ENCODE results near the gene ABCA6. TPM values are rescaled to one million over a fixed set of nuclear protein-coding genes. Genes with fewer than 3 reads are reported as not detected.

The ABCA6 gene
- total and polyA plus RNA-seq, 9 of the 15 experiments (the other 6 are each of a cell fraction or from before 2014, with no cell fraction given) = 0.06 to 0.73 (median 0.15) TPM

GRCh38 chr17:69175262-69175624, 33.5 kb upstream of the ABCA6 start:
- TF ChIP-seq HMBOX1 (IDR thresholded peaks at IDR 0.05) (no peak), ZNF511 (CRISPR knock-in tag; IDR thresholded peaks at IDR 0.05) (no peak), NFRKB (IDR thresholded peaks at IDR 0.05; ENCODE audit: low read depth) (peak; percentile 40), MLLT1 (IDR thresholded peaks at IDR 0.05) (peak in 1 of 2 experiments; percentile 94; a peak in 2 of 4 replicates), THRAP3 (IDR thresholded peaks at IDR 0.05; ENCODE audit: borderline replicate concordance) (peak; percentile 86), VEZF1 (CRISPR knock-in tag; IDR thresholded peaks at IDR 0.05) (0 out of 2 replicates have a peak, but pooled peaks have one; percentile 13), RUNX1 (IDR thresholded peaks at IDR 0.05; ENCODE audit: low read depth) (no peak)
- Histone ChIP-seq H3K4me2 (ENCODE audit: insufficient read depth, low read length) (no peak overlapping the region), H3K79me2 (ENCODE audit: control insufficient read depth, insufficient read depth, low read length) (no peaks in the 10 kb centered on the region), H3K27me3 (ENCODE audit: control insufficient read depth in 2 of 2, insufficient read depth in 2 of 2, low read length in 2 of 2) (no peaks in the 10 kb centered on the region), H2AFZ (ENCODE audit: low read depth, low read length) (peak overlapping the region; percentile 37), H3K27ac (ENCODE audit: extremely low read depth, low read depth, low read length) (no peak overlapping the region; the same call in 2 of the 3 replicates), H4K20me1 (replicated peaks; ENCODE audit: control insufficient read depth, insufficient read depth, low read length) (no peaks in the 10 kb centered on the region), H3K9me3 (replicated peaks; ENCODE audit: control insufficient read depth, insufficient read depth, low read depth, low read length) (no peaks in the 10 kb centered on the region), H3K9ac (ENCODE audit: insufficient read depth in 1 of 2, low read depth in 2 of 2, low read length in 2 of 2) (no peak overlapping the region), H3K36me3 (ENCODE audit: control insufficient read depth, insufficient read depth, low read length) (no peaks in the 10 kb centered on the region), H3K9me1 (ENCODE audit: control insufficient read depth, insufficient read depth, low read length) (no peaks in the 10 kb centered on the region), H3K4me3 (no peak overlapping the region), H3K4me1 (replicated peaks in 1 of 2; ENCODE audit: control insufficient read depth in 2 of 2, insufficient read depth in 2 of 2, low read length in 2 of 2) (peaks cover 0 to 29% of the 10 kb centered on the region in 2 experiments; a peak in 3 of 5 replicates)
- ATAC-seq (no peak), FAIRE-seq (no peak), DNase-seq (ENCODE audit: extremely low read depth in 1 of 4, low spot score in 3 of 4) (no peak)
- WGBS (ENCODE audit: insufficient coverage, low coverage, missing lambda C conversion rate) = 56% methylated on average over 4 of the region's 4 CpGs
- CTCF ChIA-PET (ENCODE audit: low intra/inter-chr PET ratio) = no interaction called here
- POLR2A ChIA-PET = no interaction called here
- BruUV-seq (replicated peaks) = no TSS peak
- in situ Hi-C loops (cut with MboI) (no loop called here), intact Hi-C loops (cut with micrococcal nuclease) (no loop called here)

All from K562 (cell line).